Endodermal cell (in vitro differentiated cells): ENCODE data around the gene MAML1. TPM values are rescaled to one million over a fixed set of nuclear protein-coding genes. Genes with fewer than 3 reads are reported as not detected.

ENCODE experiments used
- DNase-seq: peaks from one replicate; pipeline ENCODE4 v3.0.0-alpha.2; 2017
- H3K27ac ChIP-seq: 2 replicates; pipeline ENCODE4 v1.5.1; 2013; ENCODE audit warnings: mild to moderate bottlenecking, low read depth, low read length, moderate library complexity
- H3K27me3 ChIP-seq: 2 replicates; pipeline ENCODE4 v1.6.1; 2013; ENCODE audit warnings: mild to moderate bottlenecking, low read length, moderate library complexity; ENCODE audit not compliant: insufficient read depth, control insufficient read depth, poor library complexity, severe bottlenecking
- H3K36me3 ChIP-seq: 2 replicates; pipeline ENCODE4 v1.7.0; 2013; ENCODE audit warnings: mild to moderate bottlenecking, low read length, moderate library complexity; ENCODE audit not compliant: control insufficient read depth, insufficient read depth
- H3K4me1 ChIP-seq: one replicate; pipeline ENCODE4 v1.7.0; 2013; ENCODE audit warnings: low read length; ENCODE audit not compliant: control insufficient read depth, insufficient read depth
- H3K4me3 ChIP-seq: 2 replicates; pipeline ENCODE4 v1.5.1; 2013; ENCODE audit warnings: mild to moderate bottlenecking, low read length, moderate library complexity
- H3K9ac ChIP-seq: 2 replicates; pipeline ENCODE4 v1.6.1; 2013; ENCODE audit warnings: mild to moderate bottlenecking, low read length, moderate library complexity; ENCODE audit not compliant: poor library complexity, severe bottlenecking; ENCODE audit errors: extremely low read depth
- H3K9me3 ChIP-seq: 2 replicates; pipeline ENCODE4 v1.6.1; 2013; ENCODE audit warnings: mild to moderate bottlenecking, low read length, moderate library complexity; ENCODE audit not compliant: control insufficient read depth
- H3K27ac Mint-ChIP-seq: 2 replicates; pipeline ENCODE4 v1.8.0; 2020; ENCODE audit warnings: mixed read lengths
- H3K27me3 Mint-ChIP-seq: 2 replicates; pipeline ENCODE4 v1.8.0; 2021; ENCODE audit warnings: mild to moderate bottlenecking, mixed read lengths; ENCODE audit not compliant: insufficient read depth
- H3K36me3 Mint-ChIP-seq: 2 replicates; pipeline ENCODE4 v1.8.0; 2020; ENCODE audit warnings: low read depth, mixed read lengths
- H3K4me1 Mint-ChIP-seq: 2 replicates; pipeline ENCODE4 v1.8.0; 2020; ENCODE audit warnings: mixed read lengths
- H3K4me3 Mint-ChIP-seq: 2 replicates; pipeline ENCODE4 v1.8.0; 2020; ENCODE audit warnings: mild to moderate bottlenecking, moderate library complexity, mixed read lengths
- H3K9me3 Mint-ChIP-seq: 2 replicates; pipeline ENCODE4 v1.8.0; 2020; ENCODE audit warnings: mild to moderate bottlenecking, mixed read lengths
- WGBS, 2 experiments: methylation state at CpG; one replicate each; pipeline versions ENCODE4 v1.1.5 to v1.1.7; 2013; ENCODE audit warnings: missing lambda C conversion rate in 2 of 2, mixed read lengths in 1 of 2; ENCODE audit not compliant: insufficient coverage in 1 of 2, insufficient read length in 1 of 2; 5-methylcytosine and 5-hydroxymethylcytosine counted together
- total RNA-seq, 2 donors: library from RNA; stranded (reverse); fragmentation: NEBNext Ultra II Directional in 1 of 2; extraction: Animal tissue kit (Norgen Biotek cat#: 25700) in 1 of 2; gene quantifications; 2 replicates in 1 of 2; 3 replicates in 1 of 2; pipeline ENCODE4 v1.2.1, GENCODE V29; 2021
- TF ChIP-seq, protein P1 (sequence below): fragments of 200-600 bp; sonication (generic); conservative IDR thresholded peaks from 2 replicates; pipeline ENCODE4 v1.5.0; 2021; ENCODE audit warnings: antibody characterized with exemption, mild to moderate bottlenecking

The MAML1 gene
- total RNA-seq, 2 donors from 2014 or later = 38.9 to 41.4 TPM

DNA sequence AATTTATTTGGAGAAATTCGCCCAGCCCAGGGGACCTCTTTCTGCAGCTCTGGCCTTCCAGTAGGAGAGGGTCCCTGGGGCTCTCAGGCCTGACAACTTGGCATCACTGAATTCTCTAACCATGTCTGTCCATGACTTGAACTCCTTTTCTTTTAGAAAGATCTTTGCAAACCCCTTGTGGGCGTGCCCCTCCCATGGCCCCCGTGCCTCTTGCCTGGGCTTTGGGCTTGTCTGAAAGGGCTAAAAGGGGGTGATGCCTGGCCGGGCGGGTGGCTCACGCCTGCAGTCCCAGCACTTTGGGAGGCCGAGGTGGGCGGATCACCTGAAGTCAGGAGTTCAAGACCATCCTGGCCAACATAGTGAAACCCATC lies 84.8 kb downstream of the MAML1 start:
- Mint-ChIP-seq H3K27ac (no peak overlapping the region), H3K36me3 (peaks cover 25% of the 10 kb centered on the region)

DNA sequence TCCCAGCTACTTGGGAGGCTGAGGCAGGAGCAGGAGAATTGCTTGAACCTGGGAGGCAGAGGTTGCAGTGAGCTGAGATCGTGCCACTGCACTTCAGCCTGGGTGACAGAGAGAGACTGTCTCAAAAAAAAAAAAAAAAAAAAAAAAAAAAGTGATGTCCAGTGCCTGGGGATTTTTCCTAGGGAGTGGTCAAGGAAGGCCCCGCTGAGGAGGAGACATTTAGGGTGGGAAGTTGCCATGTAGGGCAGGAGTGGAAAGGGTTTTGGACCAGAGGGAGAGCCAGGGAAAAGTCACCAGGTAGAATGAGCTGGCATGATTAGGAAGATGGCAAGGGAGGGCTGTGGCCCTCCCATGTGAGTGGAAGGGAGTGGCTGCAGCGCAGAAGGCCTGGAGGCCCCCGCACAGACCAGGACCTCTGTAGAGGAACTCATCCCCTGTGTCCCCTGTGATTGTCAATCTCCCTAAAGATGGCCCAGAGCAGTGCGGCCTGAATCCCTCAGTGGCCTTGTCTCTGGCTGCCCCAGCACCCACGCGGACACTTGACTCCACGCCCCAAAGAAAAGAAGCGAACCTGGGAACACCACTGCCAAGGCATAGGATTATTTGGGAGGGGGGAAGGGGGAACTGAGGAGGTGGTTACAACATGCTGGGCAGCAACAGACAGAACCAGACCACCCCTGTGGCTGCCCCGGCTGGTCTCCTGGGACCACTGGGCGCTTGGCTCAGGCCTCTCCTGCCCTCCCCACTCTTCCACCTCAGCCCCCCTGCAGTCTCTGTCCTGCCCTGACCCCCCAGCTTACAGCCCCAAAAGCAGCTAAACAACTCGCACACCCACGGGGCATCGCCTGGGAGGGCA lies 85.5 kb downstream of the MAML1 start:
- H3K4me3 Mint-ChIP-seq = peak overlapping the region; percentile 48
- H3K4me1 ChIP-seq = peaks cover 22% of the 10 kb centered on the region
- H3K27ac Mint-ChIP-seq = peak overlapping the region; percentile 92
- peaks cover 23% of the 10 kb centered on the region for H3K36me3 ChIP-seq
- H3K9me3 Mint-ChIP-seq = no peaks in the 10 kb centered on the region
- no peak overlapping the region for H3K27ac ChIP-seq
- no peak overlapping the region for H3K9ac ChIP-seq
- H3K27me3 Mint-ChIP-seq = peaks cover 4% of the 10 kb centered on the region
- WGBS, 2 experiments = 82 to 83% methylated on average over 2 to 14 of the region's 14 CpGs
- H3K4me1 Mint-ChIP-seq = peaks cover 29% of the 10 kb centered on the region
- no peak overlapping the region for H3K4me3 ChIP-seq
- H3K9me3 ChIP-seq = no peaks in the 10 kb centered on the region
- H3K27me3 ChIP-seq = no peaks in the 10 kb centered on the region
- TF ChIP-seq, protein P1, sequence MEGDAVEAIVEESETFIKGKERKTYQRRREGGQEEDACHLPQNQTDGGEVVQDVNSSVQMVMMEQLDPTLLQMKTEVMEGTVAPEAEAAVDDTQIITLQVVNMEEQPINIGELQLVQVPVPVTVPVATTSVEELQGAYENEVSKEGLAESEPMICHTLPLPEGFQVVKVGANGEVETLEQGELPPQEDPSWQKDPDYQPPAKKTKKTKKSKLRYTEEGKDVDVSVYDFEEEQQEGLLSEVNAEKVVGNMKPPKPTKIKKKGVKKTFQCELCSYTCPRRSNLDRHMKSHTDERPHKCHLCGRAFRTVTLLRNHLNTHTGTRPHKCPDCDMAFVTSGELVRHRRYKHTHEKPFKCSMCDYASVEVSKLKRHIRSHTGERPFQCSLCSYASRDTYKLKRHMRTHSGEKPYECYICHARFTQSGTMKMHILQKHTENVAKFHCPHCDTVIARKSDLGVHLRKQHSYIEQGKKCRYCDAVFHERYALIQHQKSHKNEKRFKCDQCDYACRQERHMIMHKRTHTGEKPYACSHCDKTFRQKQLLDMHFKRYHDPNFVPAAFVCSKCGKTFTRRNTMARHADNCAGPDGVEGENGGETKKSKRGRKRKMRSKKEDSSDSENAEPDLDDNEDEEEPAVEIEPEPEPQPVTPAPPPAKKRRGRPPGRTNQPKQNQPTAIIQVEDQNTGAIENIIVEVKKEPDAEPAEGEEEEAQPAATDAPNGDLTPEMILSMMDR = no peak
- peaks cover 26% of the 10 kb centered on the region for H3K36me3 Mint-ChIP-seq
- no peak for DNase-seq

More for the DNA sequence above, 84.8 kb downstream of the MAML1 start:
- H3K4me3 ChIP-seq = no peak overlapping the region
- no peak for DNase-seq
- Mint-ChIP-seq H3K4me3 (peak overlapping the region; percentile 48), H3K4me1 (peaks cover 23% of the 10 kb centered on the region), H3K27me3 (peaks cover 4% of the 10 kb centered on the region), H3K9me3 (no peaks in the 10 kb centered on the region)
- no peak overlapping the region for H3K27ac ChIP-seq
- TF ChIP-seq, protein P1 = no peak
- WGBS, 2 experiments = 88% methylated on average over 3 to 8 of the region's 8 CpGs
- H3K27me3 ChIP-seq = no peaks in the 10 kb centered on the region
- no peak overlapping the region for H3K9ac ChIP-seq
- peaks cover 29% of the 10 kb centered on the region for H3K36me3 ChIP-seq
- H3K4me1 ChIP-seq = peaks cover 20% of the 10 kb centered on the region
- no peaks in the 10 kb centered on the region for H3K9me3 ChIP-seq

DNA sequence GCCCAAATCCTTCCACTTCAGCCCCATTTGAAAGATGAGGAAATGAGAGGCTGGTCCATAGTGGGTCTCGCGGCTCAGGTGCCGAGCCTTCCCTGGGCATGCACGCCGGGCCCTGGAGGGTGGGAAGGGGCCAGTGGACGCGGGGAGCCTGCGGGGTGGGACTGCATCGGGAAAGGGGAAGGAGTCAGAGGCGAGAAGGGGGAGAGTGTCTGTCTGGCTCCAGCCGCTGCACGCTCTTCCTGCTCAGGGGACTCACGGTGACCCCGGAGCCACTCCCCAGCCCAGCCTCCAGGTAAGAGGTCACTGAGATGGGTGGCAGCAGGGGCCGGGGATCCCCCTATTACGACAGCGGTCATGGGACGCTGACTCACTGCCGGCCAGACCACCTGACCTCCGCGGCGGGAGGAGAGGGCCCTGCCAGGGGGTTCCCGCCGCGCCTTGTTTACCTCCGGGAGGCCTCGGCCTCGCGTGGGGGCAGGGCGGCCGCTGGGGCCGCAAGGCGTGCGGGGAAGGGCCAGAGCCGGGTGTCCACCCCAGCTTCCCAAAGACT lies 86.2 kb downstream of the MAML1 start:
- H3K27ac Mint-ChIP-seq = peak overlapping the region; percentile 92
- H3K4me1 Mint-ChIP-seq = peaks cover 29% of the 10 kb centered on the region
- Histone ChIP-seq H3K4me1 (peaks cover 22% of the 10 kb centered on the region), H3K36me3 (peaks cover 20% of the 10 kb centered on the region), H3K27me3 (no peaks in the 10 kb centered on the region), H3K4me3 (no peak overlapping the region), H3K9me3 (no peaks in the 10 kb centered on the region), H3K27ac (peak overlapping the region; percentile 25), H3K9ac (no peak overlapping the region)
- WGBS, 2 experiments = 27 to 34% methylated on average over 13 to 35 of the region's 35 CpGs
- no peaks in the 10 kb centered on the region for H3K9me3 Mint-ChIP-seq
- TF ChIP-seq, protein P1 = no peak
- H3K4me3 Mint-ChIP-seq = peak overlapping the region; percentile 48
- H3K27me3 Mint-ChIP-seq = peaks cover 4% of the 10 kb centered on the region
- H3K36me3 Mint-ChIP-seq = peaks cover 28% of the 10 kb centered on the region
- peak; percentile 92 for DNase-seq
